ENCODE measurements around the gene ARL6IP4. TPM values are rescaled to one million over a fixed set of nuclear protein-coding genes. Genes with fewer than 3 reads are reported as not detected.
A peak's percentile ranks its signal among the peaks of the same experiment; 100 is the strongest.

The ARL6IP4 gene
- total and polyA plus RNA-seq, 5 donors = 158 to 299 (median 170) TPM

DNA sequence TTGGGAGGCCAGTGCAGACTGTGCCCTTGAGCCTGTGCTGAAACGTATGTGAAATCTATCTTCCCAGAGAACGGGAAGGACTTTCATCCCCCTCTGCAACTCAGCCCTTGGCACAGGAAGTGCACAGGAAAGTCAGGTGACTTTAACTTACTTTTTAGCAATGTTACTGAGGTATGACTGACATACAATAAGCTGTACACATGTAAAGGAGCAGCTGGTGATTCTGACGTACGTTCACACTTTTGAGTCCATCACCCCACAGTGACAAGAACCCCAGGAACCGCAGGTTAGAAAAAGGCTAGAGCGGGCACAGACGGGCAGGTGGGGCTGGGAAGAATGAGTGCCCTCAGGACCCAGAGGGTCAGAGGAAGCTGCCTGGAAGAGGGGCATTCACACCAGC lies 48.0 kb downstream of the ARL6IP4 start:
- WGBS = 78% methylated on average over 7 of the region's 7 CpGs
- no peak overlapping the region for H3K4me3 ChIP-seq (ENCODE audit: low read length)
- no peak overlapping the region for H3K27ac ChIP-seq (ENCODE audit: low read length)
- ATAC-seq (no peak), DNase-seq (no peak)
- H3K9me3 ChIP-seq (ENCODE audit: control insufficient read depth, low read length) = no peaks in the 10 kb centered on the region
- intact Hi-C loops (cut with DNase I) = no loop called here
- H3K4me1 ChIP-seq (ENCODE audit: control insufficient read depth, insufficient read depth, low read length) = no peaks in the 10 kb centered on the region
- H3K27me3 ChIP-seq (ENCODE audit: control insufficient read depth, insufficient read depth) = no peaks in the 10 kb centered on the region

DNA sequence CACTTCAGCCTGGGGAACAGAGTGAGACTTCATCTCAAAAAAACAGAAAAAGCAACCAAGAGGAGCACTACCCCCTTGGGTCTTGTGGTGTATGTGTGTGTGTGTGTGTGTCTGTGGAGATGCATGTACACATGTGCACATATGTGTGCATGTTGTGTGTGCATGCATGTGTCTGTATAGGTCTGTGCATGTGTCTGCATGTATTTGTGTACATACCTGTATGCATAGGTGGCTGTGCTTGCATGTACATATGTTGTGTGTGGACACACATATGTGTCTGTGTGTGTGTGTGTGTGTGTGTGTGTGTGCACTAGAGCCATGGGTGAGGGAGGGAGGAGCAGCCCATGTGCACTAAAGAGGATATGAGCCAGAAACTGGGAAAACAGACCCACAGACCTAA lies 49.1 kb downstream of the ARL6IP4 start:
- Histone ChIP-seq H3K27me3 (ENCODE audit: control insufficient read depth, insufficient read depth) (no peaks in the 10 kb centered on the region), H3K4me1 (ENCODE audit: control insufficient read depth, insufficient read depth, low read length) (peaks cover 4% of the 10 kb centered on the region), H3K9me3 (ENCODE audit: control insufficient read depth, low read length) (no peaks in the 10 kb centered on the region), H3K4me3 (ENCODE audit: low read length) (no peak overlapping the region), H3K27ac (ENCODE audit: low read length) (no peak overlapping the region)
- no peak for ATAC-seq
- intact Hi-C loops (cut with DNase I) = no loop called here
- DNase-seq = no peak

GRCh38 chr12:123030686-123031085 lies 50.2 kb downstream of the ARL6IP4 start:
- H3K4me3 ChIP-seq (ENCODE audit: low read length) = no peak overlapping the region
- ATAC-seq (no peak), DNase-seq (no peak)
- intact Hi-C loops (cut with DNase I) = loop anchor here in 1 of 4 donors (10.0 kb wide), 1 partner anchor 124 kb away; the partner anchor contains the start of gene PITPNM2
- H3K27me3 ChIP-seq (ENCODE audit: control insufficient read depth, insufficient read depth) = no peaks in the 10 kb centered on the region
- no peaks in the 10 kb centered on the region for H3K9me3 ChIP-seq (ENCODE audit: control insufficient read depth, low read length)
- H3K4me1 ChIP-seq (ENCODE audit: control insufficient read depth, insufficient read depth, low read length) = peaks cover 4% of the 10 kb centered on the region
- no peak overlapping the region for H3K27ac ChIP-seq (ENCODE audit: low read length)
- 77% methylated on average over 1 of the region's 1 CpG for WGBS

GRCh38 chr12:123031171-123031845 lies 50.8 kb downstream of the ARL6IP4 start:
- Histone ChIP-seq H3K4me1 (ENCODE audit: control insufficient read depth, insufficient read depth, low read length) (peaks cover 4% of the 10 kb centered on the region), H3K4me3 (ENCODE audit: low read length) (no peak overlapping the region), H3K9me3 (ENCODE audit: control insufficient read depth, low read length) (no peaks in the 10 kb centered on the region), H3K27me3 (ENCODE audit: control insufficient read depth, insufficient read depth) (no peaks in the 10 kb centered on the region), H3K27ac (ENCODE audit: low read length) (no peak overlapping the region)
- peak in 1 of 3 donors; percentile 11 for DNase-seq
- no peak for ATAC-seq
- 89% methylated on average over 10 of the region's 10 CpGs for WGBS
- intact Hi-C loops (cut with DNase I) = loop anchor here in 1 of 4 donors (10.0 kb wide), 1 partner anchor 123 kb away; the partner anchor contains the start of gene PITPNM2

Small RNA genes within 50 kb of the gene (microRNA-seq; reads per million reads assigned to microRNA genes)
- gene MIR4304 = 0 reads per million in 2 donors

Other genes with a start within 250 kb of the ARL6IP4 start
- under 1 TPM in 3 of 4 donors, not detected in 1; 0.08 to 0.12 (median 0.11) TPM for gene HCAR1, start 249.8 kb upstream of the ARL6IP4 start, total RNA-seq
- gene HCAR1, start 249.8 kb upstream of the ARL6IP4 start, polyA plus RNA-seq = 0.20 TPM
- gene DENR, start 227.9 kb upstream of the ARL6IP4 start, total RNA-seq = 10 to 100 TPM; 25.1 to 26.5 (median 26.0) TPM
- 16.5 TPM for gene DENR, start 227.9 kb upstream of the ARL6IP4 start, polyA plus RNA-seq
- 1 to 10 TPM in 2 of 4 donors, under 1 TPM in 2; 0.88 to 1.4 (median 1.1) TPM for gene CCDC62, start 206.1 kb upstream of the ARL6IP4 start, total RNA-seq
- gene CCDC62, start 206.1 kb upstream of the ARL6IP4 start, polyA plus RNA-seq = 0.07 TPM
- 10 to 100 TPM; 25.0 to 48.7 (median 34.2) TPM for gene HIP1R, start 145.2 kb upstream of the ARL6IP4 start, total RNA-seq
- gene HIP1R, start 145.2 kb upstream of the ARL6IP4 start, polyA plus RNA-seq = 34.9 TPM
- gene VPS37B, start 84.6 kb upstream of the ARL6IP4 start, total RNA-seq = 10 to 100 TPM; 17.9 to 22.2 (median 18.9) TPM
- gene VPS37B, start 84.6 kb upstream of the ARL6IP4 start, polyA plus RNA-seq = 21.1 TPM
- 1 to 10 TPM; 6.0 to 7.0 (median 6.7) TPM for gene ABCB9, start 14.2 kb upstream of the ARL6IP4 start, total RNA-seq
- gene ABCB9, start 14.2 kb upstream of the ARL6IP4 start, polyA plus RNA-seq = 5.2 TPM
- gene OGFOD2, start 5.4 kb upstream of the ARL6IP4 start, total RNA-seq = 10 to 100 TPM in 3 of 4 donors, 1 to 10 TPM in 1; 9.6 to 17.8 (median 14.7) TPM
- 14.6 TPM for gene OGFOD2, start 5.4 kb upstream of the ARL6IP4 start, polyA plus RNA-seq
- gene PITPNM2, start 170.4 kb downstream of the ARL6IP4 start, total RNA-seq = 10 to 100 TPM; 19.4 to 26.8 (median 20.9) TPM
- gene PITPNM2, start 170.4 kb downstream of the ARL6IP4 start, polyA plus RNA-seq = 10.8 TPM

Measured in right cardiac atrium (tissue), 5 donors.